Thyroid gland (tissue), 4 donors: ENCODE measurements around the gene PHLDB1.

Experiments used
- POLR2A ChIP-seq, 2 donors: fragments of 450-650 bp; IDR thresholded peaks; one replicate each; pipeline ENCODE4 v1.6.1; 2017; ENCODE audit warnings: antibody characterized with exemption in 2 of 2, mild to moderate bottlenecking in 2 of 2, moderate library complexity in 1 of 2
- TF ChIP-seq, protein P1 (sequence below), 6 experiments: fragments of 200-600 bp in 3 of 6; fragments of 450-650 bp in 3 of 6; sonication (generic) in 3 of 6; IDR thresholded peaks; one replicate each; pipeline ENCODE4 v1.5.1; 2016 to 2019; ENCODE audit warnings: antibody characterized with exemption in 6 of 6, mild to moderate bottlenecking in 2 of 6, inconsistent platforms in 1 of 6, moderate library complexity in 1 of 6

DNA sequence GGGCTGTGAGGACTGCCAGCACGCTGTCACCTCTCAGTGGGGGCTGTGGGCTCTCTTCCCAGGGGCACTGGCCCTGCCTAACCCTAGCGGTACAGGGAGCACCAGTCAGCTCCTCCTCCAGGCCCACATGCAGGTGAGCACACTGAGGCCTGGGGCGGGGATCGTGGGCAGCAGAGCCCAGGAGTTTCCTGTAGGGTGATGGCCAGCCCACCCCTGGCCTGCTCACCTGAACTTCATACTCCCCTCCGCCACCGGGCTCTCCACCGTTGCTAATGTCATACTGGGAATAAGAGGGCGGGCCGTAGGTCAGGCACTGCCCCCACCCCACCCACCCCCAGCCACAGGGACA is 82.1 kb downstream of the PHLDB1 start:
- TF ChIP-seq, protein P1, sequence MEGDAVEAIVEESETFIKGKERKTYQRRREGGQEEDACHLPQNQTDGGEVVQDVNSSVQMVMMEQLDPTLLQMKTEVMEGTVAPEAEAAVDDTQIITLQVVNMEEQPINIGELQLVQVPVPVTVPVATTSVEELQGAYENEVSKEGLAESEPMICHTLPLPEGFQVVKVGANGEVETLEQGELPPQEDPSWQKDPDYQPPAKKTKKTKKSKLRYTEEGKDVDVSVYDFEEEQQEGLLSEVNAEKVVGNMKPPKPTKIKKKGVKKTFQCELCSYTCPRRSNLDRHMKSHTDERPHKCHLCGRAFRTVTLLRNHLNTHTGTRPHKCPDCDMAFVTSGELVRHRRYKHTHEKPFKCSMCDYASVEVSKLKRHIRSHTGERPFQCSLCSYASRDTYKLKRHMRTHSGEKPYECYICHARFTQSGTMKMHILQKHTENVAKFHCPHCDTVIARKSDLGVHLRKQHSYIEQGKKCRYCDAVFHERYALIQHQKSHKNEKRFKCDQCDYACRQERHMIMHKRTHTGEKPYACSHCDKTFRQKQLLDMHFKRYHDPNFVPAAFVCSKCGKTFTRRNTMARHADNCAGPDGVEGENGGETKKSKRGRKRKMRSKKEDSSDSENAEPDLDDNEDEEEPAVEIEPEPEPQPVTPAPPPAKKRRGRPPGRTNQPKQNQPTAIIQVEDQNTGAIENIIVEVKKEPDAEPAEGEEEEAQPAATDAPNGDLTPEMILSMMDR (IDR thresholded peaks at IDR 0.05): no peak
- no peak for TF ChIP-seq POLR2A (IDR thresholded peaks at IDR 0.05)
